Measurements from ENCODE around the gene C3. TPM values are rescaled to one million over a fixed set of nuclear protein-coding genes. Genes with fewer than 3 reads are reported as not detected.
A peak's percentile ranks its signal among the peaks of the same experiment; 100 is the strongest.

C3 gene
- total RNA-seq, 1 experiment from 2014 or later: 872 TPM

DNA sequence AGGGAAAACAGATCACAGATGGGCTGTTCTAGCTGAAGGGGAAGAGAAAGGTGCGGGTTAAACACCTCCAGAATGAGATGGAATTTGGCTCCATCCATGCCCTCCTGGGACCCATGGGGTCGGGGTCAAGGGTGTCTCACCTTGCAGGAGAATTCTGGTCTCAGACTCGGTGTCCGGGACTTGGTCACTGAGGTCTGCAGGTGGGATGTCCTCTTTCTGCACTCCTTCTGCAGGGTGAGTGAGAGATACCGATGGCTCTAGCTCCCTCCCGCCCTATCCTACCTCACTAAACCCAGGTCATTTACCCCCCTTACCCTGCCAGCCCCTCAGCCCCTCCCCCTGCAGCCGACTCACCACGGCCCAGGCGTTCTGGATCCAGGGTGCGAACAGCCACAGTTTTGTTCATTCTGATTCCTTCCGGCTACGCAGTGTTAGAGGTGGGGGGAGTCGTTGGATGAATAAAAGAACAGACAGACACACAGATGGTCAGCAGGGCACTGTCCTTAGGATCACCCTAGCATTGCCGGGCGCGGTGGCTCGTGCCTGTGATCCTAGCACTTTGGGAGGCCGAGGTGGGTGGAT is 24.1 kb downstream of the C3 start:
- ChIA-PET CTCF (interaction anchor here (0.7 kb wide), 1 partner anchor 16 kb away, joined by 4 read pairs; no protein-coding TSS in a partner anchor), POLR2A (interaction anchor here (0.6 to 0.7 kb wide), 4 partner anchors 15 to 235 kb away, joined by 3 to 4 read pairs (median 3); partner anchors contain the start of gene SH2D3A)
- Mint-ChIP-seq H3K27me3 (ENCODE audit: insufficient read depth, unreplicated experiment) (no peaks in the 10 kb centered on the region), H3K4me1 (ENCODE audit: insufficient read depth, unreplicated experiment) (no peaks in the 10 kb centered on the region), H3K9me3 (ENCODE audit: unreplicated experiment) (no peaks in the 10 kb centered on the region), H3K36me3 (ENCODE audit: insufficient read depth, unreplicated experiment) (peaks cover 93% of the 10 kb centered on the region), H3K27ac (ENCODE audit: low read depth, unreplicated experiment) (no peak overlapping the region), H3K4me3 (ENCODE audit: unreplicated experiment) (no peak overlapping the region)
- BruUV-seq (replicated peaks): no TSS peak
- TF ChIP-seq, protein P1, sequence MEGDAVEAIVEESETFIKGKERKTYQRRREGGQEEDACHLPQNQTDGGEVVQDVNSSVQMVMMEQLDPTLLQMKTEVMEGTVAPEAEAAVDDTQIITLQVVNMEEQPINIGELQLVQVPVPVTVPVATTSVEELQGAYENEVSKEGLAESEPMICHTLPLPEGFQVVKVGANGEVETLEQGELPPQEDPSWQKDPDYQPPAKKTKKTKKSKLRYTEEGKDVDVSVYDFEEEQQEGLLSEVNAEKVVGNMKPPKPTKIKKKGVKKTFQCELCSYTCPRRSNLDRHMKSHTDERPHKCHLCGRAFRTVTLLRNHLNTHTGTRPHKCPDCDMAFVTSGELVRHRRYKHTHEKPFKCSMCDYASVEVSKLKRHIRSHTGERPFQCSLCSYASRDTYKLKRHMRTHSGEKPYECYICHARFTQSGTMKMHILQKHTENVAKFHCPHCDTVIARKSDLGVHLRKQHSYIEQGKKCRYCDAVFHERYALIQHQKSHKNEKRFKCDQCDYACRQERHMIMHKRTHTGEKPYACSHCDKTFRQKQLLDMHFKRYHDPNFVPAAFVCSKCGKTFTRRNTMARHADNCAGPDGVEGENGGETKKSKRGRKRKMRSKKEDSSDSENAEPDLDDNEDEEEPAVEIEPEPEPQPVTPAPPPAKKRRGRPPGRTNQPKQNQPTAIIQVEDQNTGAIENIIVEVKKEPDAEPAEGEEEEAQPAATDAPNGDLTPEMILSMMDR (IDR thresholded peaks at IDR 0.05; ENCODE audit: unreplicated experiment): no peak
- no peak for DNase-seq (ENCODE audit: unreplicated experiment)
- intact Hi-C loops (cut with micrococcal nuclease): no loop called here

DNA sequence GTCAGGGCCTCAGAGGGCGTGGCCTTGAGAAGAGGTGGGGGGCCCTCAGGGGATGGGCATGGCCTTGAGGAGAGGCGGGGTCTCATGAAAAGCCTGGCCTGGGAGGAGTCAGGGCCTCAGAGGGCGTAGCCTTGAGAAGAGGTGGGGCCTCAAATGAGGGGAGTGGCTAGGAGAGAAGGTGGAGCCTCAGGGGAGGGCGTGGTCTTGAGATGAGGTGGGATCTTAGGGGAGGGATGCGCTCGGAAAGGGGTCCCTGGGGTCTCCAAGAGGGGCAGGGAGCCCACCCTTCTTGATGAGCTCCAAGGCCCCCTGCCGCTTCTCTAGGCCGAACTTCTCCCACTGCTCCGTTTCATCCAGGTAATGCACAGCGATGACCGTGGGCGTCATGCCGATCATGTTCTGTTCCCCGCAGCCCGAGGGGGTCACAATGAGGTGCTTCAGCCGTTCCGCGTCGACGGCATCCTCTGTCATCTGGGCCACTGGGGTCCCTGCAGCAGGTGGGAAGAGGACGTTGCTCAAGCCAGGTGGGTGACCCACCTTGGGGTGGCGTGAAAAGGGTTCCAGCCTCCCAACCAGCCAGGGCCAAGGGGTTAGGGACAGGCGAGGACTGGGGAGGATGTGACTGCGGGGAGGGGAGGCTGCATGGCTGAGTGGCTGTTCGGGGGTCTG is 26.2 kb downstream of the C3 start:
- Mint-ChIP-seq H3K27me3 (ENCODE audit: insufficient read depth, unreplicated experiment) (no peaks in the 10 kb centered on the region), H3K9me3 (ENCODE audit: unreplicated experiment) (no peaks in the 10 kb centered on the region), H3K4me3 (ENCODE audit: unreplicated experiment) (no peak overlapping the region), H3K36me3 (ENCODE audit: insufficient read depth, unreplicated experiment) (peaks cover 100% of the 10 kb centered on the region), H3K27ac (ENCODE audit: low read depth, unreplicated experiment) (no peak overlapping the region), H3K4me1 (ENCODE audit: insufficient read depth, unreplicated experiment) (no peaks in the 10 kb centered on the region)
- intact Hi-C loops (cut with micrococcal nuclease): no loop called here
- BruUV-seq (replicated peaks): no TSS peak
- CTCF ChIA-PET: no interaction called here
- POLR2A ChIA-PET: interaction anchor here (0.6 kb wide), 1 partner anchor 730 kb away, joined by 3 read pairs; no protein-coding TSS in a partner anchor
- DNase-seq (ENCODE audit: unreplicated experiment): peak; percentile 43
- TF ChIP-seq, protein P1 (IDR thresholded peaks at IDR 0.05; ENCODE audit: unreplicated experiment): no peak

DNA sequence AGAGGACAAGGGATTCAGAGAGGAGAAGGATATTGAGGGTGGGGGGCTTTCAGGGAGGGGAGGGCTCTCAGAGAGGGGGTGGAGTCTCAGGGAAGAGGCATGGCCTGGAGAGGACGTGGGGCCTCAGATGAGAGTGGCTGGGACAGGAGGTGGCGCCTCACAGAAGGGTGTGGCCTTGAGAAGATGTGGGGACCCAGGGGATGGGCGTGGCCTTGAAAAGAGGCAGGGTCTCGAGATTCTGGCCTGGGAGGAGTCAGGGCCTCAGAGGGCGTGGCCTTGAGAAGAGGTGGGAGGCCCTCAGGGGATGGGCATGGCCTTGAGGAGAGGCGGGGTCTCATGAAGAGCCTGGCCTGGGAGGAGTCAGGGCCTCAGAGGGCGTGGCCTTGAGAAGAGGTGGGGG is 26.8 kb downstream of the C3 start:
- Mint-ChIP-seq H3K4me3 (ENCODE audit: unreplicated experiment) (no peak overlapping the region), H3K27ac (ENCODE audit: low read depth, unreplicated experiment) (no peak overlapping the region), H3K36me3 (ENCODE audit: insufficient read depth, unreplicated experiment) (peaks cover 100% of the 10 kb centered on the region), H3K4me1 (ENCODE audit: insufficient read depth, unreplicated experiment) (no peaks in the 10 kb centered on the region), H3K27me3 (ENCODE audit: insufficient read depth, unreplicated experiment) (no peaks in the 10 kb centered on the region), H3K9me3 (ENCODE audit: unreplicated experiment) (no peaks in the 10 kb centered on the region)
- BruUV-seq (replicated peaks): no TSS peak
- DNase-seq (ENCODE audit: unreplicated experiment): no peak
- CTCF ChIA-PET: no interaction called here
- TF ChIP-seq, protein P1 (IDR thresholded peaks at IDR 0.05; ENCODE audit: unreplicated experiment): no peak
- intact Hi-C loops (cut with micrococcal nuclease): no loop called here
- POLR2A ChIA-PET: no interaction called here

DNA sequence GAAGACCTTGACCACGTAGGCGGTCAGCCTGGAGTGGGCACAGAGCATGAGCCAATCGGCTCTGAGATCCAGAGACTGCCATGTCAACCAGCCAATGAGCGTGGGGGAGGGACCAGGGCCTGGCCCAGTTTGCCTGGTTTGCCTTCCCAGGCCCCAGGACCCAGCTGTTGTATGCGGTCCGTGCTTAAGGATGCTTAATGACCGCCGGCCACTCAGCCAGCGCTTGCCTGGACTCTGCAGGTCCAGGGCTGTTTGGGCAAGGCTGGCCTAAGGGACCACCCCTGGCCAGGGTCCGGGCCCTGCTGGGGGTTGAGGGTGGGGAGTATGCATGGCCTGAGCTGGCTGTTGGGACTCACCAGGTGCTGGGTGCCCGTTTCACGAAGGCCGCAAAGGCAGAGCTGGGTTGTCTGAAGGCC is 27.4 kb downstream of the C3 start:
- TF ChIP-seq, protein P1 (IDR thresholded peaks at IDR 0.05; ENCODE audit: unreplicated experiment): no peak
- Mint-ChIP-seq H3K9me3 (ENCODE audit: unreplicated experiment) (no peaks in the 10 kb centered on the region), H3K27ac (ENCODE audit: low read depth, unreplicated experiment) (no peak overlapping the region), H3K36me3 (ENCODE audit: insufficient read depth, unreplicated experiment) (peaks cover 99% of the 10 kb centered on the region), H3K4me1 (ENCODE audit: insufficient read depth, unreplicated experiment) (no peaks in the 10 kb centered on the region), H3K4me3 (ENCODE audit: unreplicated experiment) (no peak overlapping the region), H3K27me3 (ENCODE audit: insufficient read depth, unreplicated experiment) (no peaks in the 10 kb centered on the region)
- ChIA-PET CTCF (no interaction called here), POLR2A (no interaction called here)
- BruUV-seq (replicated peaks): no TSS peak
- intact Hi-C loops (cut with micrococcal nuclease): no loop called here
- DNase-seq (ENCODE audit: unreplicated experiment): no peak
